ENCODE results near the gene SYNE1.

Gene SYNE1

GRCh38 chr6:152130441-152130840 lies 506.7 kb downstream of the SYNE1 start:
- WGBS (ENCODE audit: extremely low coverage, insufficient coverage, insufficient read length): no CpG with 5 or more reads among the region's 2 CpGs
- Histone ChIP-seq H3K23ac (ENCODE audit: low read length) (no peak overlapping the region), H3K9me3 (ENCODE audit: insufficient read depth, low read depth, low read length) (no peaks in the 10 kb centered on the region), H3K18ac (ENCODE audit: low read length) (no peak overlapping the region), H4K12ac (ENCODE audit: low read depth, low read length) (no peak overlapping the region), H2AK5ac (ENCODE audit: low read length) (no peak overlapping the region), H3K27me3 (ENCODE audit: insufficient read depth, low read length) (no peaks in the 10 kb centered on the region), H3K79me2 (ENCODE audit: control insufficient read depth, insufficient read depth, low read length, poor library complexity) (no peaks in the 10 kb centered on the region), H2BK12ac (ENCODE audit: low read length) (no peak overlapping the region), H3K4me2 (ENCODE audit: low read length) (no peak overlapping the region), H2BK5ac (ENCODE audit: low read depth, low read length, poor library complexity) (no peak overlapping the region), H4K91ac (ENCODE audit: low read depth, low read length) (no peak overlapping the region), H3K4ac (ENCODE audit: low read depth, low read length) (no peak overlapping the region), H2AFZ (ENCODE audit: insufficient read depth, low read length, poor library complexity) (no peak overlapping the region), H3K4me1 (ENCODE audit: control insufficient read depth in 1 of 2, insufficient read depth in 2 of 2, low read length in 2 of 2) (peaks cover 0 to 7% of the 10 kb centered on the region in 2 experiments), H3K14ac (ENCODE audit: low read length) (no peak overlapping the region), H2BK120ac (ENCODE audit: insufficient read depth, low read length, poor library complexity) (no peak overlapping the region), H3K4me3 (ENCODE audit: low read depth, low read length) (no peak overlapping the region), H4K8ac (ENCODE audit: low read depth, low read length) (no peak overlapping the region), H3K79me1 (ENCODE audit: low read length) (peaks cover 2% of the 10 kb centered on the region), H3K36me3 (ENCODE audit: control insufficient read depth in 1 of 2, insufficient read depth in 2 of 2, low read length in 2 of 2) (no peaks in the 10 kb centered on the region), H3K27ac (ENCODE audit: low read depth, low read length) (no peak overlapping the region), H3K9ac (ENCODE audit: low read length) (no peak overlapping the region)
- peak in 1 of 2 donors; percentile 24 for DNase-seq

- Histone ChIP-seq H2BK12ac (ENCODE audit: low read length) (no peak overlapping the region), H2BK120ac (ENCODE audit: insufficient read depth, low read length, poor library complexity) (no peak overlapping the region), H3K27ac (ENCODE audit: low read depth, low read length) (peak overlapping the region; percentile 68), H2AFZ (ENCODE audit: insufficient read depth, low read length, poor library complexity) (no peak overlapping the region), H3K9ac (ENCODE audit: low read length) (no peak overlapping the region), H3K4me1 (ENCODE audit: control insufficient read depth in 1 of 2, insufficient read depth in 2 of 2, low read length in 2 of 2) (peaks cover 0 to 7% of the 10 kb centered on the region in 2 experiments), H3K4me2 (ENCODE audit: low read length) (no peak overlapping the region), H3K14ac (ENCODE audit: low read length) (no peak overlapping the region), H2AK5ac (ENCODE audit: low read length) (no peak overlapping the region), H3K36me3 (ENCODE audit: control insufficient read depth in 1 of 2, insufficient read depth in 2 of 2, low read length in 2 of 2) (no peaks in the 10 kb centered on the region), H3K23ac (ENCODE audit: low read length) (no peak overlapping the region), H2BK5ac (ENCODE audit: low read depth, low read length, poor library complexity) (peak overlapping the region; percentile 14), H4K91ac (ENCODE audit: low read depth, low read length) (no peak overlapping the region), H3K18ac (ENCODE audit: low read length) (no peak overlapping the region), H3K79me1 (ENCODE audit: low read length) (peaks cover 2% of the 10 kb centered on the region), H3K27me3 (ENCODE audit: insufficient read depth, low read length) (no peaks in the 10 kb centered on the region), H3K79me2 (ENCODE audit: control insufficient read depth, insufficient read depth, low read length, poor library complexity) (no peaks in the 10 kb centered on the region), H3K4ac (ENCODE audit: low read depth, low read length) (no peak overlapping the region), H3K9me3 (ENCODE audit: insufficient read depth, low read depth, low read length) (no peaks in the 10 kb centered on the region), H4K8ac (ENCODE audit: low read depth, low read length) (no peak overlapping the region), H4K12ac (ENCODE audit: low read depth, low read length) (no peak overlapping the region), H3K4me3 (ENCODE audit: low read depth, low read length) (no peak overlapping the region)
- DNase-seq: peak; percentile 32 to 68
- no CpG with 5 or more reads among the region's 9 CpGs for WGBS (ENCODE audit: extremely low coverage, insufficient coverage, insufficient read length)
Measured at GRCh38 chr6:152129691-152130151, 507.4 kb downstream of the SYNE1 start.

- H3K27ac ChIP-seq (ENCODE audit: low read depth, low read length): no peak overlapping the region
- WGBS (ENCODE audit: extremely low coverage, insufficient coverage, insufficient read length): no CpG with 5 or more reads among the region's 8 CpGs
Measured at GRCh38 chr6:152127432-152128165, 509.6 kb downstream of the SYNE1 start.

GRCh38 chr6:152124429-152125074 lies 512.6 kb downstream of the SYNE1 start:
- WGBS (ENCODE audit: extremely low coverage, insufficient coverage, insufficient read length): no CpG with 5 or more reads among the region's 3 CpGs
- H3K79me1 ChIP-seq (ENCODE audit: low read length): no peaks in the 10 kb centered on the region

More at GRCh38 chr6:152127432-152128165, 509.6 kb downstream of the SYNE1 start:
- no peak overlapping the region for H4K8ac ChIP-seq (ENCODE audit: low read depth, low read length)
- peaks cover 0 to 7% of the 10 kb centered on the region in 2 experiments for H3K4me1 ChIP-seq (ENCODE audit: control insufficient read depth in 1 of 2, insufficient read depth in 2 of 2, low read length in 2 of 2)
- DNase-seq: peak; percentile 54 to 72
- no peak overlapping the region for H3K4ac ChIP-seq (ENCODE audit: low read depth, low read length)
- H4K12ac ChIP-seq (ENCODE audit: low read depth, low read length): no peak overlapping the region
- H3K36me3 ChIP-seq (ENCODE audit: control insufficient read depth in 1 of 2, insufficient read depth in 2 of 2, low read length in 2 of 2): no peaks in the 10 kb centered on the region
- H3K27me3 ChIP-seq (ENCODE audit: insufficient read depth, low read length): no peaks in the 10 kb centered on the region
- no peak overlapping the region for H3K9ac ChIP-seq (ENCODE audit: low read length)
- H2AK5ac ChIP-seq (ENCODE audit: low read length): no peak overlapping the region
- no peaks in the 10 kb centered on the region for H3K79me2 ChIP-seq (ENCODE audit: control insufficient read depth, insufficient read depth, low read length, poor library complexity)
- no peaks in the 10 kb centered on the region for H3K9me3 ChIP-seq (ENCODE audit: insufficient read depth, low read depth, low read length)
- H2BK12ac ChIP-seq (ENCODE audit: low read length): no peak overlapping the region
- H4K91ac ChIP-seq (ENCODE audit: low read depth, low read length): no peak overlapping the region
- H3K4me3 ChIP-seq (ENCODE audit: low read depth, low read length): no peak overlapping the region
- no peak overlapping the region for H3K14ac ChIP-seq (ENCODE audit: low read length)
- no peak overlapping the region for H2AFZ ChIP-seq (ENCODE audit: insufficient read depth, low read length, poor library complexity)
- H2BK120ac ChIP-seq (ENCODE audit: insufficient read depth, low read length, poor library complexity): no peak overlapping the region
- peaks cover 2% of the 10 kb centered on the region for H3K79me1 ChIP-seq (ENCODE audit: low read length)
- no peak overlapping the region for H3K23ac ChIP-seq (ENCODE audit: low read length)
- H2BK5ac ChIP-seq (ENCODE audit: low read depth, low read length, poor library complexity): no peak overlapping the region
- H3K4me2 ChIP-seq (ENCODE audit: low read length): no peak overlapping the region
- H3K18ac ChIP-seq (ENCODE audit: low read length): no peak overlapping the region

More at GRCh38 chr6:152124429-152125074, 512.6 kb downstream of the SYNE1 start:
- H3K4me3 ChIP-seq (ENCODE audit: low read depth, low read length): no peak overlapping the region
- H2BK5ac ChIP-seq (ENCODE audit: low read depth, low read length, poor library complexity): no peak overlapping the region
- H2BK12ac ChIP-seq (ENCODE audit: low read length): no peak overlapping the region
- no peak overlapping the region for H3K18ac ChIP-seq (ENCODE audit: low read length)
- peaks cover 0 to 5% of the 10 kb centered on the region in 2 experiments for H3K4me1 ChIP-seq (ENCODE audit: control insufficient read depth in 1 of 2, insufficient read depth in 2 of 2, low read length in 2 of 2)
- no peaks in the 10 kb centered on the region for H3K27me3 ChIP-seq (ENCODE audit: insufficient read depth, low read length)
- H3K23ac ChIP-seq (ENCODE audit: low read length): no peak overlapping the region
- no peak overlapping the region for H3K9ac ChIP-seq (ENCODE audit: low read length)
- H4K12ac ChIP-seq (ENCODE audit: low read depth, low read length): no peak overlapping the region
- no peak overlapping the region for H4K8ac ChIP-seq (ENCODE audit: low read depth, low read length)
- H3K4me2 ChIP-seq (ENCODE audit: low read length): no peak overlapping the region
- no peak overlapping the region for H2BK120ac ChIP-seq (ENCODE audit: insufficient read depth, low read length, poor library complexity)
- H3K14ac ChIP-seq (ENCODE audit: low read length): no peak overlapping the region
- peak in 1 of 2 donors; percentile 70 for DNase-seq
- peaks cover 0 to 2% of the 10 kb centered on the region in 2 experiments for H3K36me3 ChIP-seq (ENCODE audit: control insufficient read depth in 1 of 2, insufficient read depth in 2 of 2, low read length in 2 of 2)
- no peak overlapping the region for H4K91ac ChIP-seq (ENCODE audit: low read depth, low read length)
- H3K9me3 ChIP-seq (ENCODE audit: insufficient read depth, low read depth, low read length): no peaks in the 10 kb centered on the region
- H2AFZ ChIP-seq (ENCODE audit: insufficient read depth, low read length, poor library complexity): no peak overlapping the region
- no peaks in the 10 kb centered on the region for H3K79me2 ChIP-seq (ENCODE audit: control insufficient read depth, insufficient read depth, low read length, poor library complexity)
- H2AK5ac ChIP-seq (ENCODE audit: low read length): no peak overlapping the region
- no peak overlapping the region for H3K4ac ChIP-seq (ENCODE audit: low read depth, low read length)
- no peak overlapping the region for H3K27ac ChIP-seq (ENCODE audit: low read depth, low read length)

All from trophoblast cell (in vitro differentiated cells and primary cell).